AG09309 (cell line): ENCODE measurements around the gene MED12.

Source experiments
- DNase-seq: peaks from one replicate; pipeline ENCODE4 v3.0.0-alpha.2; 2010; ENCODE audit warnings: low read depth
- H3K4me3 ChIP-seq: 2 replicates; pipeline ENCODE4 v1.5.1; 2011; ENCODE audit warnings: mild to moderate bottlenecking, low read depth, low read length, moderate library complexity; ENCODE audit not compliant: control insufficient read depth
- TF ChIP-seq, protein P1 (sequence below): IDR thresholded peaks from 2 replicates; pipeline ENCODE4 v1.5.1; 2011; ENCODE audit warnings: mild to moderate bottlenecking, low read depth, low read length, inconsistent platforms; ENCODE audit not compliant: insufficient read depth, control insufficient read depth; ENCODE audit errors: missing control alignments

MED12 gene

DNA sequence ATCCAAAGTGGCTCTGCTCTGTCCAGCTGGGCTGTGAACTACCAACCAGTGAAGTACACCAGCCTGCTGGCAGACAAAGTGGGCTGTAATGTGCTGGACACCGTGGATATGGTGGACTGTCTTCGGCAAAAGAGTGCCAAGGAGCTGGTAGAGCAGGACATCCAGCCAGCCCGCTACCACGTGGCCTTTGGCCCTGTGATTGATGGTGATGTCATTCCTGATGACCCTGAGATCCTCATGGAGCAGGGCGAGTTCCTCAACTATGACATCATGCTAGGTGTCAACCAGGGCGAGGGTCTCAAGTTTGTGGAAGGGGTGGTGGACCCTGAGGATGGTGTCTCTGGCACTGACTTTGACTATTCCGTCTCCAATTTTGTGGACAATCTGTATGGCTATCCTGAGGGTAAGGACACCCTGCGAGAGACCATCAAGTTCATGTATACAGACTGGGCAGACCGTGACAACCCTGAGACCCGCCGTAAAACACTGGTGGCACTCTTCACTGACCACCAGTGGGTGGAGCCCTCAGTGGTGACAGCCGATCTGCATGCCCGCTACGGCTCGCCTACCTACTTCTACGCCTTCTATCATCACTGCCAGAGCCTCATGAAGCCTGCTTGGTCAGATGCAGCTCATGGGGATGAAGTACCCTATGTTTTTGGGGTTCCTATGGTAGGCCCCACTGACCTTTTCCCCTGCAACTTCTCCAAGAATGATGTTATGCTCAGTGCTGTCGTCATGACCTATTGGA, 48.8 kb downstream of the MED12 start:
- DNase-seq: no peak
- no peak overlapping the region for H3K4me3 ChIP-seq
- TF ChIP-seq, protein P1, sequence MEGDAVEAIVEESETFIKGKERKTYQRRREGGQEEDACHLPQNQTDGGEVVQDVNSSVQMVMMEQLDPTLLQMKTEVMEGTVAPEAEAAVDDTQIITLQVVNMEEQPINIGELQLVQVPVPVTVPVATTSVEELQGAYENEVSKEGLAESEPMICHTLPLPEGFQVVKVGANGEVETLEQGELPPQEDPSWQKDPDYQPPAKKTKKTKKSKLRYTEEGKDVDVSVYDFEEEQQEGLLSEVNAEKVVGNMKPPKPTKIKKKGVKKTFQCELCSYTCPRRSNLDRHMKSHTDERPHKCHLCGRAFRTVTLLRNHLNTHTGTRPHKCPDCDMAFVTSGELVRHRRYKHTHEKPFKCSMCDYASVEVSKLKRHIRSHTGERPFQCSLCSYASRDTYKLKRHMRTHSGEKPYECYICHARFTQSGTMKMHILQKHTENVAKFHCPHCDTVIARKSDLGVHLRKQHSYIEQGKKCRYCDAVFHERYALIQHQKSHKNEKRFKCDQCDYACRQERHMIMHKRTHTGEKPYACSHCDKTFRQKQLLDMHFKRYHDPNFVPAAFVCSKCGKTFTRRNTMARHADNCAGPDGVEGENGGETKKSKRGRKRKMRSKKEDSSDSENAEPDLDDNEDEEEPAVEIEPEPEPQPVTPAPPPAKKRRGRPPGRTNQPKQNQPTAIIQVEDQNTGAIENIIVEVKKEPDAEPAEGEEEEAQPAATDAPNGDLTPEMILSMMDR: no peak

DNA sequence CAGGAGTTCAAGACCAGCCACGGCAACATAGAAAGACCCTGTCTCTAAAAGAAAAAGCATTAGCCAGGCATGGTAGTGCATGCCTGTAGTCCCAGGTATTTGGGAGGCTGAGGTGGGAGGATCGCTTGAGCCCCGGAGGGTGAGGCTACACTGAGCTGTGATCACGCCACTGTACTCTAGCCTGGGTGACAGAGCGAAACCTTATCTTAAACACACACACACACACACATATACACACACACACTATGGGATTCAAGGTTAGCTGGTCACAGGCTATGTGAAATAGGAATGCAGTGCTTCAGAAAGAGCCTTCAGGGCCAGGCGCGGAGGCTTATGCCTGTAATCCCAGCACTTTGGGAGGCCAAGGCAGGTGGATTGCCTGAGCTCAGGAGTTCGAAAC, 49.7 kb downstream of the MED12 start:
- no peak for DNase-seq
- TF ChIP-seq, protein P1: no peak
- no peak overlapping the region for H3K4me3 ChIP-seq

DNA sequence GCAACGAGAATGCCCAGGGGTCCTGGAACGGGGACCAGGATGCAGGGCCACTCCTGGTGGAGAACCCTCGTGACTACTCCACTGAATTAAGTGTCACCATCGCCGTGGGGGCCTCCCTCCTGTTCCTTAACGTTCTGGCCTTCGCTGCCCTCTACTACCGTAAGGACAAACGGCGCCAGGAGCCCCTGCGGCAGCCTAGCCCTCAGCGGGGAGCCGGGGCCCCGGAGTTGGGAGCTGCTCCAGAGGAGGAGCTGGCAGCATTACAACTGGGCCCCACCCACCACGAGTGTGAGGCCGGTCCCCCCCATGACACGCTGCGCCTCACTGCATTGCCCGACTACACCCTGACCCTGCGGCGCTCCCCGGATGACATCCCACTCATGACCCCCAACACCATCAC, 51.2 kb downstream of the MED12 start:
- TF ChIP-seq, protein P1: no peak
- no peak overlapping the region for H3K4me3 ChIP-seq
- DNase-seq: no peak

DNA sequence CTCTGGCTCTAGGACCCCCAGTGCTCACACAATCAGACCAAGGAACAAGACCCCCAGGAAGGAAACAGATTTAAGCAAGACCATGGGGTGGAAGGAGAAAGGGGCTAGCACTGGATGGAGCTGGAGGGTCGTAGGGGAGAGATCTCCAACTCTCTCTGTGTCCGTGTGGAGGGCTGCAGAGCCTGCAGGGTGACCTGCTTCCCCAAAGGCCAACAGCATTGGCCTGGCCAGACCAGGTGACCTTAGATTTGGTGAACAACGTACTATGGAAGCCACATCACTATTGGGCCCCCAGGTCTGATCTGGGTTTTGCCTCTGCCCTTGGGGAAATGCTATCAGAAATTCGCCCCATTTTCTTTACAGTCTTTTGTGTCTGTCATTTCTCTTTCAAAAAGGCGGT, 52.3 kb downstream of the MED12 start:
- H3K4me3 ChIP-seq: no peak overlapping the region
- TF ChIP-seq, protein P1: no peak
- no peak for DNase-seq

DNA sequence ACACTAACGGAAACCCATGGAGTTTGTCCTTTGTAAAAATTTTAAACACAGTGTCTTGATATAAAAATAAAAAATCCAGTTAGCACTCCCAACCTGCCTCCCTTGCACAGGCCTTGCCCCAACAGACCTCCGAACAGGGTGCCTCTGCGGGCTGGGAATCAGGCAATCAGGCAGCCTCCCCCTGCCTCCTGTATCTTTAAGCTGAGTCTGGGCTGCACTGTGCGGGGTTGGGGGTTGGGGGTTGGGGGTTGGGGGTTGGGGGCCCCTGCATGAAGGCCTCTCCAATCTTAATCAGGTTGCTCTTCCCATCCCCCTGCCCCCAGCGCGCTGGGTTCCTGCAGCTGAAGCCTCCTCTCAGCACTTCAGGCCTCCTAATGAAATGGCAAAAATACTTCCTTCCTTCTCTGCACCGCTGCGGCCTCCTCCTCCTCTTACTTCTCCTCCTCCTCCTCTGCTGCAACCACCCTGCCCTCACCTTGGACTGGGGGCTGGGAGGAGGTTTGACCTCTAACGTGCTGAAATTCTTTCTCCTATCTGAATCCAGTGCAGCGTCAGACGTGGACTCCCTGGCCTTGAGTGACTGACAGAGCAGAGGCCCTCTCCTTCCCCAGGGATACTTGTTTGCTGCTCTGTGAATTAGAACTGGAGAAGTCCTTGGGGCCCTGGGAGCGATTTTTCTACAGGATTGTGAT, 52.9 kb downstream of the MED12 start:
- H3K4me3 ChIP-seq: no peak overlapping the region
- no peak for DNase-seq
- TF ChIP-seq, protein P1: no peak

DNA sequence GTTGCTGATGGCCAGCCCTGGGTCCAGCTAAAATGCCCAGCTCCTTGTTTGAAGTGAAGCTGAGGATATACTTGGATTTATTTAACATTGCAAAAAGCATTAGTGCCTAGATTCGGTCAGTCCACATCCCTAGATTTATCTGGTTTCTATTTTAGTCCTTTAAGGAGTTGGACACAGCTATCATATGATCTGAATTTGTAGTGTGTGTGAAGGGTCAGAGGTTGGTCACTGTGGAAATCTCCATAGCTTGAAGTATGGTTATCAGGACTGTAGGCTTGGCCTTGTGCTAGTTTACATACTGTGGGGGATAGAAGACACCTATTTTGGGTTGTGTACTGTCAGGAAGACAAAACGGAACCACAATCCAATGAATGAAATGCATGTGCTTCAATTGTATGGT, 55.0 kb downstream of the MED12 start:
- no peak for DNase-seq
- no peak overlapping the region for H3K4me3 ChIP-seq
- TF ChIP-seq, protein P1: no peak
